GM18505 (cell line): ENCODE data around the gene KLF15.

Source experiments
- ATAC-seq: cut with Tn5 transposase; IDR thresholded peaks from one replicate; pipeline ENCODE4 v1.9.1; 2021; ENCODE audit not compliant: unreplicated experiment
- POLR2A ChIP-seq: IDR thresholded peaks from 4 replicates; pipeline ENCODE4 v1.6.1; 2011; ENCODE audit warnings: borderline replicate concordance; ENCODE audit not compliant: insufficient read depth, insufficient read length; ENCODE audit errors: extremely low read depth

KLF15 gene

DNA sequence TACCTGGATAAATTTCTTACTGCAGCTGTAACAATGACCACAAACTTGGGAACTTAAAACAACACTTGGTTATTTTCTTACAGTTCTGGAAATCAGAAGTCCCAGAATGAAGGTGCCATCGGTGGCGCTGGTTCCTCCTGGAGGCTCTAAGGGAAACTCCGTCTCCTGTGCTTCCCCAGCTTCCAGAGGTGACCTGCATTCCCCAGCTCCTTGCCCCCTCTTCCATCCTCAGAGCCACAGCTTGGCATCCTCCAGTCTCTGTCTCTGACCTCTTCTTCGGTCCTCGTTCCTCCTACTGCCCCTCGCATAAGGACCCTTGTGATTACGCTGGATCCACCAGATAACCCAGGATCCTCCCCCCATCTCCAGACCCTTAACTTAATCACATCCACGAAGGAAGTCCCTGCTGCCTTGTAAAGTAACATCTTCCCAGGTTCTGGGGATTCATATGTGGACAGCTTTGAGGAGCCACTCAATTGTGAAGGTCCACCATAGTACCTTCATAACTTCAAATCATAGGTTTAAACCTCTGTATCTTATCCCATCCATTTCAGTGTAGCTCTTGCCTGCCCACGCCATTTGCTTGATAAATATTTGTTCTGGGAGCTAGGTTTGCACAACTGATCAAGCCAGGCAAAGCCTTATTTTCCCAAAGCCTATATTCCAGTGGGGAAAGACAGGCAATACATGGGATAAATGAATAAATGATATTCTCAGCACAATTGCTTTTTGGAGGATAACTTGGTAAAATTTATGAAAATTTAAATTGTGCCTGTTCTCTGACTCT, 34.8 kb downstream of the KLF15 start:
- TF ChIP-seq POLR2A, result no peak
- ATAC-seq, result no peak

GRCh38 chr3:126321490-126321889, 35.7 kb downstream of the KLF15 start:
- no peak for TF ChIP-seq POLR2A
- ATAC-seq, result no peak

GRCh38 chr3:126320517-126321293, 36.5 kb downstream of the KLF15 start:
- TF ChIP-seq POLR2A, result no peak
- no peak for ATAC-seq

- TF ChIP-seq POLR2A, result no peak
- ATAC-seq, result no peak
These were observed 37.4 kb downstream of the KLF15 start for GRCh38 chr3:126319701-126320295.

DNA sequence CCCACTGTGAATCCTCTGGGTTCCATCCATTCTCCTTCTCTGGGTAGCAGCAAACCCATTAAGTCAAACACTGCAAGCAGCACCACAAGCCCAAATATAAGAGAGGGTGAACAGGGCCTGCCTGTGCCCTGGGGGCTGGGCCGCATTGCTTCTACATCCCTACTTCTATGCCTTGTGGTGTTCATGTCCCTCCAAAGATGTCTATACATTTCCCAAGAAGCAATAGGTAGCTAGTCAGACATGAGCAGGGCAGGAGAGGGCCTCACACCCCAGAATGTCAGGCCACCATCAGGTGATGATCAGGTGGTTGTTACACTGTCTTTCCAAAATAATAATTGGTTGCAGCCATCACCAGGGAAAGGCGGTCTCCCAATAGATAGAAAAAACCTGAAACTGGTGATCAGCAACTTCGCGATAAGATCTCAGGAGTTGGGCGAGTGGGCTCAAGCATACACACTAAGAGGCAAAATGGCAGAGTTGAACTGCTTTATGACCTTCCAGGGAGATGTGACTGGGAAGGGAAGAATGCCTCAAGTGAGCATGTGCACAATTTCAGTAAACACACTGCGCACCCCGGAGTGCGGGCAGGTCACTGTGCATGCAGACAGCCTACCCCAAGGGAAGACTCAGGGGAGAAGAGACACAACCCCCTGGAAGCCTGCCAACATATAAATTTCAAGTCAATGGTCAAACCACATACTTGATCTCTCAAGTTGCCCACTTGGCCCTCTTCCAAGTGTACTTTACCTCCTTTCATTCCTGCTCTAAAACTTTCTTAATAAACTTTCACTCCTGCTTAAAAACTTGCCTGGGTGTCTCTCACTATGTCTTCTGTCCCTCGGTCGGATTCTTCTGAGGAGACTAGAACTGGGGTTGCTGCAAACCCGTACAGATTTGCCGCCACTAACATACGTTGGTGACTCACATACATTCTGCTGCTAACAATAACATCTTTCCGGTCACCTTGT, 39.9 kb downstream of the KLF15 start:
- no peak for ATAC-seq
- TF ChIP-seq POLR2A, result no peak

DNA sequence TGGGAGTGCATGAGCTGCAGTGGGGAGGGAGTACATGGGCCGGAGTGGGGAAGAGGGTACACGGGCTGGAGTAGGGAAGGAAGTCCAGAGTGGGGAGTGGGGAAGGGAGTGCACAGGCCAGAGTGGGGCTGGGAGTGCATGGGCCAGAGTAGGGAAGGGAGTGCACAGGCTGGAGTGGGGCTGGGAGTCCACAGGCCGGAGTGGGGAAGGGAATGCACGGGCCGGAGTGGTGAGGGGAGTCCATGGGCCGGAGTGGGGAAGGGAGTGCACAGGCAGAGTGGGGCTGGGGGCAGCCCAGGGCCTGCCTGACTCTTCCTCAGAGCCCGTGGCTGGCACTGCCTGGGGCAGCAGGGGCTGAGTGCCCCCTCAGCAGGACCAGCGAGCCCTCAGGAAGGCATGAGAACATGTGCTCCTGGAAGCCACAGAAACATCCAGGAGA, 40.7 kb downstream of the KLF15 start:
- ATAC-seq, result no peak
- no peak for TF ChIP-seq POLR2A

- no peak for TF ChIP-seq POLR2A
- no peak for ATAC-seq
These were observed 41.2 kb downstream of the KLF15 start for GRCh38 chr3:126316031-126316461.

GRCh38 chr3:126314790-126315658, 42.2 kb downstream of the KLF15 start:
- no peak for TF ChIP-seq POLR2A
- ATAC-seq, result no peak

DNA sequence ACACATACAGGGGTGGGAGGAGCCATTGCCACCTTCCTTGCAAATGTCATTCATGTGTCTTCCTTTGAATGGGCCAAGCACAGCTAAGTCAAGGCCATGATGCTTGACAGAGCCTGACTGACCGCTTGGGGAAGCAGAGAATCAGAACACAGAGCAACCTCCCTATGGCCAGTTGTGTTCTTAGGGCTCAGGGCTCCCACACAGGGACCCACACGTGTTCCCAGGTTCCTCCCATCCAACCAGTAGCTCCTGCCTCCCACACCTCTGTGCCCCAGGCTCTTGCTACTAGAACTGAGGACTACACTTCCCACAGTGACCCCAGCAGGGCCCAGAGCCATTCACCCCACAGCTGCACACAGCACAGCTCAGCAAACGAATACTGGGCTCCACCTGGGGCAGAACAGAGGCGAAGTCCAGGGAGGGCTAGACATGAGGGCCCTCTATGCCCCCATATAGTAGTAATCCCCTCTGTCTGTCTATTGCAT, 42.9 kb downstream of the KLF15 start:
- TF ChIP-seq POLR2A, result no peak
- no peak for ATAC-seq

DNA sequence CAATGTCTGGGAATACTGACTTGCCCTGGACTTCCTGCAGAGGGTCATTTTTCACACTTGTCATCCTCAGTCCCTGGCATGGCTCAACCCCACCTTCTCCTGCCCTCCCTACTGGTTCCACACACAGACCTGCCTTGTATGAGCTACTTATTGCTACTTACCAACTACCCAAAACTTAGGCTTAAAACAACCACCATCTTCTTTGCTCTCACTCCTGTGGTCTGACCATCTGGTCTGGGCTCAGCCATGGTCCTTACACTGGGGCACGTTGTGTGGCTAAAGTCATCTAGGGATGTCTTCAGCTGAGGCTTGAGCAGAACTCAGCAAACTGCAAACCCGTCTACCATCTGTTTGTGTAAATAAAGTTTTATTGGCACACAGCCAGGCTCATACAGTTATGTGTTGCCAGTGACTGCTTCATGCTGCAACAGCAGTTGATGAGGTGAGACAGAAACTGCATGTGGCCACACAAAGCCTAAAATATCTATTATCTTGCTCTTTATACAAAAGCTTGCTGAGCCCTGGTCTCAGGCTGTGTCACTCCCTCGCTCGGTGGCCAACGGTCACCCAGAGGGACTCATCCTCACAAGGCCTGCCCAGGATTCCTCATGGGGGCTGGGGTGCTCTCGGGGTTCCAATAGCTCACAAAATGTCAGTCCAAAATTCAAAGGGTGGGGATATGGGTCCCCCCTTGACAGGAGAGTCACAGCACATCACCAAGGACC, 43.5 kb downstream of the KLF15 start:
- TF ChIP-seq POLR2A, result no peak
- ATAC-seq, result no peak

GRCh38 chr3:126313166-126313565, 44.0 kb downstream of the KLF15 start:
- no peak for ATAC-seq

More at GRCh38 chr3:126313166-126313565, 44.0 kb downstream of the KLF15 start:
- no peak for TF ChIP-seq POLR2A
